Activated CD8-positive, alpha-beta T cell treated with anti-CD3 and anti-CD28 coated beads for 36 hours (primary cell): Measurements from ENCODE around the gene PALM2AKAP2. TPM values are rescaled to one million over a fixed set of nuclear protein-coding genes. Genes with fewer than 3 reads are reported as not detected.

Experiments used
- ATAC-seq: fragments of 200-7000 bp; cut with Tn5 transposase; one replicate; pipeline ENCODE4 v1.10.0; 2021; ENCODE audit warnings: mild to moderate bottlenecking, moderate library complexity
- CTCF ChIA-PET: fragments of 350-600 bp; sonication (Branson Sonifier 250); formaldehyde crosslinking; loops from one replicate; lab custom pipeline; 2021; ENCODE audit warnings: antibody characterized with exemption; lab: Charles Lee
- POLR2A ChIA-PET: fragments of 350-600 bp; sonication (Branson Sonifier 250); formaldehyde crosslinking; loops from one replicate; lab custom pipeline; 2021; ENCODE audit warnings: antibody characterized with exemption; lab: Charles Lee
- DNase-seq: peaks from one replicate; pipeline ENCODE4 v3.0.0-alpha.2; 2020
- H3K27ac Mint-ChIP-seq: one replicate; pipeline ENCODE4 v1.8.0; 2021; ENCODE audit warnings: mild to moderate bottlenecking, mixed read lengths
- H3K27me3 Mint-ChIP-seq: one replicate; pipeline ENCODE4 v1.8.0; 2021; ENCODE audit warnings: mixed read lengths
- H3K36me3 Mint-ChIP-seq: one replicate; pipeline ENCODE4 v1.8.0; 2021; ENCODE audit warnings: low read depth, mixed read lengths
- H3K4me1 Mint-ChIP-seq: one replicate; pipeline ENCODE4 v1.8.0; 2021; ENCODE audit warnings: low read depth, mixed read lengths
- H3K4me3 Mint-ChIP-seq: one replicate; pipeline ENCODE4 v1.8.0; 2021; ENCODE audit warnings: mild to moderate bottlenecking, moderate library complexity, mixed read lengths
- H3K9me3 Mint-ChIP-seq: one replicate; pipeline ENCODE4 v1.8.0; 2021; ENCODE audit warnings: mixed read lengths
- intact Hi-C: fragments of 100-400 bp; cut with micrococcal nuclease; formaldehyde crosslinking; loops from one replicate; pipeline ENCODE4 v1.10.0; 2022
- total RNA-seq, 2 experiments: library from RNA; stranded (reverse); gene quantifications; one replicate each; pipeline ENCODE4 v1.2.3, GENCODE V29; 2021
- TF ChIP-seq, protein P1 (sequence below): fragments of 200-600 bp; IDR thresholded peaks from one replicate; pipeline ENCODE4 v1.8.0; 2022; ENCODE audit warnings: antibody characterized with exemption, mild to moderate bottlenecking

The PALM2AKAP2 gene
- total RNA-seq, result not detected

DNA sequence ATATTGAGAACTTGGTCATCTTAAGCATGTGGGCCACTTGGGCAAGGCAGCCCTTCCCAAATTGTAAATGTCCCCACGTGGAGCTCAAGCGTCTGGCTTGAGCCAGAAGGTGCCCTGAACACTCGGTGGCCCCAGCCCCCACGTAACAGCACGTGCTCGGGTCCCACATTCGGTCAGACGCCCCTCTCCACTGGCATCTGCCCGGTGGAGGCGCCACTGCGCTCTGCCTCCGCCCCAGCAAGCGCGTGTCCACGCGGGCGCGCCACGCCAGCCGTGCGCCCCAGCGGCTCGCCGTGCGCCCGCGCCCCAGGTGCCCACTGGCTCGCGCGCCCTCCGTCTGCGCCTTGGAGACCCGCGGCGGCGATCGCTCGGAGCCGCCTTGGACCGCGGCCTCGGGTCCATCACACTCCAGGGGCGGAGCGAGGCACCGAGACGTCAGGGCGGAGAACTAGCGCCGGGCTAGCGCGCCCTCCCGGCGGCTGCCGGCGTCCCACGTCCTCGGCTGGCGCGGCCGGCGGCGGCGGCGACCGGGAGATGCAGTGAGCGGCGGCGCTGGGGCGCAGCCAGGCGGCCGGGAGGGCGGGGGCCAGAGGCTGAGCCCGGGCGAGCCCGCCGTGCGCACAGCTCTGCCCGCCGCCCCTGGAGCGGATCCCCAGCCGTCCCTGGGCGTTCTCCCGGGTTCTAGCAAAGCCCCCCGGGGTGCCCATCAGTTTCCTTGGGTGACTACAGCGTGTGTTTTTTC is at the start of gene PALM2AKAP2:
TSS of gene PALM2AKAP2 (plus strand) at position 488 of the 742 bp plus-strand sequence. CDS start 291 bp downstream, outside the sequence.
- Mint-ChIP-seq H3K9me3 (no peaks in the 10 kb centered on the region), H3K36me3 (no peaks in the 10 kb centered on the region), H3K4me1 (no peaks in the 10 kb centered on the region), H3K27me3 (peaks cover 25% of the 10 kb centered on the region), H3K4me3 (no peak within 1 kb of the TSS), H3K27ac (no peak within 1 kb of the TSS)
- TF ChIP-seq, protein P1, sequence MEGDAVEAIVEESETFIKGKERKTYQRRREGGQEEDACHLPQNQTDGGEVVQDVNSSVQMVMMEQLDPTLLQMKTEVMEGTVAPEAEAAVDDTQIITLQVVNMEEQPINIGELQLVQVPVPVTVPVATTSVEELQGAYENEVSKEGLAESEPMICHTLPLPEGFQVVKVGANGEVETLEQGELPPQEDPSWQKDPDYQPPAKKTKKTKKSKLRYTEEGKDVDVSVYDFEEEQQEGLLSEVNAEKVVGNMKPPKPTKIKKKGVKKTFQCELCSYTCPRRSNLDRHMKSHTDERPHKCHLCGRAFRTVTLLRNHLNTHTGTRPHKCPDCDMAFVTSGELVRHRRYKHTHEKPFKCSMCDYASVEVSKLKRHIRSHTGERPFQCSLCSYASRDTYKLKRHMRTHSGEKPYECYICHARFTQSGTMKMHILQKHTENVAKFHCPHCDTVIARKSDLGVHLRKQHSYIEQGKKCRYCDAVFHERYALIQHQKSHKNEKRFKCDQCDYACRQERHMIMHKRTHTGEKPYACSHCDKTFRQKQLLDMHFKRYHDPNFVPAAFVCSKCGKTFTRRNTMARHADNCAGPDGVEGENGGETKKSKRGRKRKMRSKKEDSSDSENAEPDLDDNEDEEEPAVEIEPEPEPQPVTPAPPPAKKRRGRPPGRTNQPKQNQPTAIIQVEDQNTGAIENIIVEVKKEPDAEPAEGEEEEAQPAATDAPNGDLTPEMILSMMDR, result no peak
- intact Hi-C loops, result no loop called here
- POLR2A ChIA-PET, result no interaction called here
- DNase-seq (no peak), ATAC-seq (no peak)
- CTCF ChIA-PET, result no interaction called here

DNA sequence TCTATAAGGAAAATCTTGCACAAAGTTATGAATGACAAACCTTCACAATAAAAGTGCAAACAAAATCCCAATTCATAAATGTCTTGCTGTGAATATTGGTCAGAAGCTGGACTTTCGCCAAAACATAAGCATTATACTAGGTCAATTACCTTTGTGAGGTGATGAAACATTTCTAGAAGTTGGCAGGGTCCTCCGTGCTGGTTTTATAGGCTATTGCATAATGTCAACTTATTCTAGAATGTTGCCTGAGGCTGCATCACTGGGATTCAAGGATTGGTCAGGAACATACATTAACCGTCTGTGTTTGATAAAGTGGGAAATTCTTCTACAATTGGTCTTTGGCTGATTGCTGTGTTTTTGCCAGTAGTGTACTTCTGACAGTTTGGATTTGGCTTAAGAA is 49.8 kb upstream of the PALM2AKAP2 start:
- H3K4me1 Mint-ChIP-seq, result no peaks in the 10 kb centered on the region
- H3K4me3 Mint-ChIP-seq, result no peak overlapping the region
- DNase-seq, result no peak

DNA sequence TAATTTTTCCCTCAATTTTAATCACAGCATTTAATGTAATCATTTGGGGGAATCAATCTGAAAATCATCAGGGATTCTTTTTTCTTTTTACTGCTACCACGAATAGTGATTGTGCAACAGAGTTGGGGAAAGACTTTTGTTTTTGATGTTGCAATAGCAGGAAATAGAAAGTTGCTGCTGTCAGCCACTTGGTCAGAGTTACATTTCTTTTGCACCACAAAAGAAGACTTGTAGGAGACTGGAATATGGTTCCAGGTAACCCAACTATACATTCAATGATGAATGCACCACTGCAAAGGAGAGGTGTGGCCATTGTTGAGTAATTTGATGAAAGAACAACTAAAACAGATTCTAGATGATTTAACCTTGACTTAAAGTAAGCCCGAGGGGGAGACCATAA is 46.3 kb upstream of the PALM2AKAP2 start:
- ChIA-PET POLR2A (no interaction called here), CTCF (no interaction called here)
- Mint-ChIP-seq H3K27me3 (peaks cover 3% of the 10 kb centered on the region), H3K4me1 (no peaks in the 10 kb centered on the region), H3K27ac (no peak overlapping the region), H3K36me3 (no peaks in the 10 kb centered on the region), H3K9me3 (no peaks in the 10 kb centered on the region), H3K4me3 (no peak overlapping the region)
- TF ChIP-seq, protein P1, result no peak
- intact Hi-C loops, result no loop called here
- ATAC-seq (no peak), DNase-seq (no peak)

More for the DNA sequence above, 49.8 kb upstream of the PALM2AKAP2 start:
- ChIA-PET POLR2A (no interaction called here), CTCF (no interaction called here)
- H3K36me3 Mint-ChIP-seq, result no peaks in the 10 kb centered on the region
- intact Hi-C loops, result no loop called here
- H3K9me3 Mint-ChIP-seq, result no peaks in the 10 kb centered on the region
- ATAC-seq, result no peak
- H3K27ac Mint-ChIP-seq, result no peak overlapping the region
- H3K27me3 Mint-ChIP-seq, result peaks cover 3% of the 10 kb centered on the region
- TF ChIP-seq, protein P1, result no peak

DNA sequence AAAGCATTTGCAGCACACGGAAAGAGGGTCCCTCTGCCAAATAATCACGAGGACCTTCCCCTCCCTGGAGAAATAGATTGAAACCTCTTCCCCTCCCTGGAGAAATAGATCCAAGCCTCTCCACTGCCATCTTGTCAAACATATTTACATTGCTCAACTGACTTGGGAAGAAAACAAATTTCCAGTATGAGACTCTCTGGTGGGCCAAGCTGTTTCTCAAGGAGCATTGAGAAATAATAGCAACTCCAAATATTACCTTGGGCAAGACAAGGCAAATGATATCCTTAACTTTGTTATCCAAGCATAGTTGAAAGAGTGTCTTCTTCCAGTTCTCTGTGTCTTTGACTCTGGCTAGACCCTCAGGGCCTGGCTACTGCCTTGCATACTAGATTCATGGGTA is 45.2 kb upstream of the PALM2AKAP2 start:
- ATAC-seq (no peak), DNase-seq (no peak)
- POLR2A ChIA-PET, result no interaction called here
- TF ChIP-seq, protein P1, result no peak
- Mint-ChIP-seq H3K36me3 (no peaks in the 10 kb centered on the region), H3K27ac (no peak overlapping the region), H3K4me3 (no peak overlapping the region), H3K27me3 (peaks cover 3% of the 10 kb centered on the region), H3K4me1 (no peaks in the 10 kb centered on the region), H3K9me3 (no peaks in the 10 kb centered on the region)
- CTCF ChIA-PET, result no interaction called here
- intact Hi-C loops, result no loop called here

DNA sequence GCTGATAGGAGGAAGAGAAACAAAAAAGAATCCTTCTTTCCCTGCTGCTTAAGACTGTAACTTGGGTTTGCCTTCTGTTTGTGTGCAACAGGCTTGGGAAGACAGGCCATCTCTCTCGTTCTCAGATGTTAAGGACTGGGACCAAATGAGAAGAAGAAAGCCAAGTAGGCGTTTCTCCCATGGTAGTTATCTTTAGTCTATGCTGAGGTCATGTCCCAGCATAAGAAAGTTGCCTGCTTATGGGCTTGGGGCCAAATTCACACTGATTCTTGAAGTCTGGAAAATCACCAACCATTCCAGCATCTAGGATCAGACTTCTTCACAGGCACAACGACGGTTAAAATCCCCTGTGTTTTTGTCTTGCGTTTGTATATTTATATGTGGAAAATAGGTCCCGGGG is 44.2 kb upstream of the PALM2AKAP2 start:
- Mint-ChIP-seq H3K4me3 (no peak overlapping the region), H3K36me3 (no peaks in the 10 kb centered on the region), H3K27me3 (peaks cover 3% of the 10 kb centered on the region), H3K27ac (no peak overlapping the region), H3K9me3 (no peaks in the 10 kb centered on the region), H3K4me1 (no peaks in the 10 kb centered on the region)
- ChIA-PET CTCF (no interaction called here), POLR2A (no interaction called here)
- TF ChIP-seq, protein P1, result no peak
- intact Hi-C loops, result no loop called here
- ATAC-seq (no peak), DNase-seq (no peak)
